ENCODE data around the gene NEDD8.

NEDD8 gene

DNA sequence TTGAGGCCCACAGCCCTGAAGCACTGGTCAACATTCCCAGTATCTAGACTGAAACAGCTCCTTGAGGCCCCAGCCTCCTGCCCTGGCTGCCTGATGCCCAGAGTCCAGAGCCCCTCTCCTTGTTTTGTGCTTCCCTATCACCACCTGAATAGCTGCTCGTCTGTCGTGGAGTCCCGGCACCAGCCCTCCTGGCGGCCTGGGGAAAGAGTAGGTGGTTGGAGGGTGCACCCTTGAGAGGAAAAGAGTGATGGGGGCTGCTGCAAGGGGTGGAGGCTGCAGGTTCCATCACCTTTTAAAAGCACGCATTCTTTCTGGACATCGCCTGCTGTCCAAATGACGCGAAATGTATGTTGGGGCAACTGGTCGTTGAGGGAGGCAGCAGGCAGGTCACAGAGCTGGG is 36.1 kb upstream of the NEDD8 start:
- Histone ChIP-seq H3K4me1 (ENCODE audit: insufficient read depth, low read length, severe bottlenecking) (peaks cover 24% of the 10 kb centered on the region), H3K79me2 (ENCODE audit: insufficient read depth, low read length) (no peaks in the 10 kb centered on the region), H3K9me3 (ENCODE audit: low read length) (no peaks in the 10 kb centered on the region), H4K20me1 (ENCODE audit: insufficient read depth, low read length) (no peaks in the 10 kb centered on the region), H2AFZ (ENCODE audit: low read length) (no peak overlapping the region), H3K27me3 (ENCODE audit: insufficient read depth, low read length) (no peaks in the 10 kb centered on the region), H3K27ac (ENCODE audit: low read depth, low read length, poor library complexity, severe bottlenecking) (no peak overlapping the region), H3K36me3 (ENCODE audit: insufficient read depth, low read length) (0 out of 2 replicates have a peak, but pooled peaks cover 3% of the 10 kb centered on the region), H3F3A (ENCODE audit: insufficient read depth, low read length) (no peaks in the 10 kb centered on the region), H3K9me2 (ENCODE audit: low read depth, low read length) (no peaks in the 10 kb centered on the region), H3K4me3 (ENCODE audit: low read depth, low read length, poor library complexity, severe bottlenecking) (no peak overlapping the region), H3K9ac (ENCODE audit: low read length) (no peak overlapping the region), H3K4me2 (ENCODE audit: low read length) (no peak overlapping the region)
- TF ChIP-seq, protein P1, sequence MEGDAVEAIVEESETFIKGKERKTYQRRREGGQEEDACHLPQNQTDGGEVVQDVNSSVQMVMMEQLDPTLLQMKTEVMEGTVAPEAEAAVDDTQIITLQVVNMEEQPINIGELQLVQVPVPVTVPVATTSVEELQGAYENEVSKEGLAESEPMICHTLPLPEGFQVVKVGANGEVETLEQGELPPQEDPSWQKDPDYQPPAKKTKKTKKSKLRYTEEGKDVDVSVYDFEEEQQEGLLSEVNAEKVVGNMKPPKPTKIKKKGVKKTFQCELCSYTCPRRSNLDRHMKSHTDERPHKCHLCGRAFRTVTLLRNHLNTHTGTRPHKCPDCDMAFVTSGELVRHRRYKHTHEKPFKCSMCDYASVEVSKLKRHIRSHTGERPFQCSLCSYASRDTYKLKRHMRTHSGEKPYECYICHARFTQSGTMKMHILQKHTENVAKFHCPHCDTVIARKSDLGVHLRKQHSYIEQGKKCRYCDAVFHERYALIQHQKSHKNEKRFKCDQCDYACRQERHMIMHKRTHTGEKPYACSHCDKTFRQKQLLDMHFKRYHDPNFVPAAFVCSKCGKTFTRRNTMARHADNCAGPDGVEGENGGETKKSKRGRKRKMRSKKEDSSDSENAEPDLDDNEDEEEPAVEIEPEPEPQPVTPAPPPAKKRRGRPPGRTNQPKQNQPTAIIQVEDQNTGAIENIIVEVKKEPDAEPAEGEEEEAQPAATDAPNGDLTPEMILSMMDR (IDR thresholded peaks at IDR 0.05; ENCODE audit: low read length): no peak
- no peak for TF ChIP-seq EZH2 (IDR thresholded peaks at IDR 0.05; ENCODE audit: borderline replicate concordance, low read length)

DNA sequence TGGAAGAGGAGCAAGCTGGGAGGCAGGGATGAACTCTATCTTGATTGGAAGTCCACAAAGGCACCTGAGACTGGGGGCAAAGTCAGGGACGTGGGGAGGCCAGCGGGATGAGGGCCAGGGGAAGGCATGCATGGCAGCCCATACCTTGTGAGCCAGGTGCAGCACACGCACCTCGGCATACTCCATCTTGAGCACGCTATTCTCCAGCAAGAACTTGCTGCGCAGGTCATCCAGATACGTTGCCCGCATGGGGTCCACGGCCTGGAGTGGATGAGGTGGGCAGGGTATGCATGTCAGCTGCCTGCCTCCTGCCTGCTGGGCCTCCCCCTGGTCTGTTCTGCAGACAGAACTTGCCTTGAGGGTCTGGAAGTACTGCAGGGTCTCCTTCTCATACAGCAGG is 35.3 kb upstream of the NEDD8 start:
- Histone ChIP-seq H3K4me2 (ENCODE audit: low read length) (no peak overlapping the region), H3K4me1 (ENCODE audit: insufficient read depth, low read length, severe bottlenecking) (peaks cover 19% of the 10 kb centered on the region), H3K4me3 (ENCODE audit: low read depth, low read length, poor library complexity, severe bottlenecking) (no peak overlapping the region), H3K9me2 (ENCODE audit: low read depth, low read length) (no peaks in the 10 kb centered on the region), H3K36me3 (ENCODE audit: insufficient read depth, low read length) (0 out of 2 replicates have a peak, but pooled peaks cover 3% of the 10 kb centered on the region), H2AFZ (ENCODE audit: low read length) (no peak overlapping the region), H3K9me3 (ENCODE audit: low read length) (no peaks in the 10 kb centered on the region), H3K9ac (ENCODE audit: low read length) (no peak overlapping the region), H3F3A (ENCODE audit: insufficient read depth, low read length) (no peaks in the 10 kb centered on the region), H3K27me3 (ENCODE audit: insufficient read depth, low read length) (no peaks in the 10 kb centered on the region), H4K20me1 (ENCODE audit: insufficient read depth, low read length) (no peaks in the 10 kb centered on the region), H3K27ac (ENCODE audit: low read depth, low read length, poor library complexity, severe bottlenecking) (no peak overlapping the region), H3K79me2 (ENCODE audit: insufficient read depth, low read length) (no peaks in the 10 kb centered on the region)
- no peak for TF ChIP-seq EZH2 (IDR thresholded peaks at IDR 0.05; ENCODE audit: borderline replicate concordance, low read length)
- TF ChIP-seq, protein P1 (IDR thresholded peaks at IDR 0.05; ENCODE audit: low read length): no peak

DNA sequence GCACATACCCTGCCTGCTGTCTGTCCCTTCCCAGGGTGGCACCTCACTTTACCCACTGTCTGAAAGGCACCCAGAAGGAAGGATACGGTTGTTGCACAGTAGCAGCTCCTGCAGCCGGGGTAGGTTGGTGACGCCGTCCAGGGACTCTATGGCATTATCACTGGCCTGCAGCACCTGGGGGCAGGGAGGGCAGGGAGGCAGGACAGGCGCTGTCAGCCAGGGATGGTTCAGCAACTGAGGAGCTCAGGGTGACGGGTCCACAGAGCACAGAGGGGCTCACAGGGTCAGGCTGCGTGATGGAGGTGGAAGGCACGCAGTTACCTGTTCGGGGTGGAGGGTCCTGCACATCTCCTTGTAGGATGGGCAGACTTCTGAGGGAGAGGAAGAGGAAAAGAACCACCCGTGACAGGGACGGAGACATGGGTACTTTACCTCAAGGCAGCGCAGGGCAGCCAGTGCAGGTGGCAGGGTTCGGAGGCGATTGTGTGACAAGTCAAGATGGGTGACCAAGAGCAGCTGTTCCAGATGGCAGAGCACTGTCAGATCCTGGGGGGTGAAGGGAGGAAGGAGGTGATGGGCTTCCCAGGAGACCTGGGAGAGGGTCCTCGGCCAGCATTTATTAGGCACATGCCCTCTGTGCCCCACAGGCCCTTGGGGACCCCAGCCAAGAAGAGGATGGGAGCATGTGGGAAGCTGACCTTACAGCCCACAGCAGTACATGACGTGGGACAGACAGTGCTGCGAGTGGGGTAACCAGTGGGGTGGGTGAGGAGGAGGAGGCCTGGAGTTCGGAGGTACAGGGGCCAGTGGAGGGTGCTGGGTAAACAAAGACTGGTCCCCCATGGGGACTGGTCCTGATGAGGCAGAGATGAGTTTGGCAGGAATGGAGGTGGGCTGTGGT is 34.4 kb upstream of the NEDD8 start:
- no peaks in the 10 kb centered on the region for H3F3A ChIP-seq (ENCODE audit: insufficient read depth, low read length)
- H3K79me2 ChIP-seq (ENCODE audit: insufficient read depth, low read length): no peaks in the 10 kb centered on the region
- no peak overlapping the region for H2AFZ ChIP-seq (ENCODE audit: low read length)
- H3K27me3 ChIP-seq (ENCODE audit: insufficient read depth, low read length): no peaks in the 10 kb centered on the region
- no peak overlapping the region for H3K4me2 ChIP-seq (ENCODE audit: low read length)
- H3K36me3 ChIP-seq (ENCODE audit: insufficient read depth, low read length): 0 out of 2 replicates have a peak, but pooled peaks cover 3% of the 10 kb centered on the region
- H3K4me1 ChIP-seq (ENCODE audit: insufficient read depth, low read length, severe bottlenecking): peaks cover 9% of the 10 kb centered on the region
- H3K4me3 ChIP-seq (ENCODE audit: low read depth, low read length, poor library complexity, severe bottlenecking): no peak overlapping the region
- H3K9me3 ChIP-seq (ENCODE audit: low read length): no peaks in the 10 kb centered on the region
- no peak overlapping the region for H3K9ac ChIP-seq (ENCODE audit: low read length)
- TF ChIP-seq EZH2 (IDR thresholded peaks at IDR 0.05; ENCODE audit: borderline replicate concordance, low read length): no peak
- TF ChIP-seq, protein P1 (IDR thresholded peaks at IDR 0.05; ENCODE audit: low read length): no peak
- no peak overlapping the region for H3K27ac ChIP-seq (ENCODE audit: low read depth, low read length, poor library complexity, severe bottlenecking)
- no peaks in the 10 kb centered on the region for H4K20me1 ChIP-seq (ENCODE audit: insufficient read depth, low read length)
- H3K9me2 ChIP-seq (ENCODE audit: low read depth, low read length): no peaks in the 10 kb centered on the region
